H1 (cell line): ENCODE data around the gene PPIF. TPM values are rescaled to one million over a fixed set of nuclear protein-coding genes. Genes with fewer than 3 reads are reported as not detected.

Source experiments
- CTCF ChIA-PET: fragments of 300-600 bp; sonication (Branson Sonifier 250); formaldehyde crosslinking; loops from one replicate; lab custom pipeline; 2021; ENCODE audit not compliant: partially characterized antibody; lab: Charles Lee
- POLR2A ChIA-PET: fragments of 300-600 bp; sonication (Branson Sonifier 250); formaldehyde crosslinking; loops from one replicate; lab custom pipeline; 2021; ENCODE audit warnings: inconsistent platforms; ENCODE audit not compliant: partially characterized antibody; lab: Charles Lee
- DNase-seq, 2 experiments: peaks; one replicate each; pipeline versions ENCODE4 v3.0.0 to v3.0.0-alpha.2; 2010 to 2022; ENCODE audit warnings: low spot score in 2 of 2, low read depth in 1 of 2, mixed read lengths in 1 of 2
- FAIRE-seq: peaks from 2 replicates; lab custom pipeline; 2011; peaks lifted over from hg19 to GRCh38; lab: Jason Lieb, UNC
- H2AFZ ChIP-seq: 2 replicates; pipeline ENCODE4 v1.8.1; 2012; ENCODE audit warnings: low read length, inconsistent platforms
- H2AK5ac ChIP-seq: 2 replicates; pipeline ENCODE4 v1.6.1; 2013; ENCODE audit warnings: low read depth, low read length
- H2BK120ac ChIP-seq: replicated peaks from 2 replicates; pipeline ENCODE3; 2013; ENCODE audit warnings: low read depth, low read length, inconsistent platforms
- H2BK12ac ChIP-seq: 2 replicates; pipeline ENCODE4 v1.6.1; 2013; ENCODE audit warnings: low read depth, low read length
- H2BK15ac ChIP-seq: 2 replicates; pipeline ENCODE4 v1.6.1; 2013; ENCODE audit warnings: low read length
- H2BK20ac ChIP-seq: 2 replicates; pipeline ENCODE4 v1.6.1; 2013; ENCODE audit warnings: low read length
- H2BK5ac ChIP-seq: 2 replicates; pipeline ENCODE4 v1.6.1; 2013; ENCODE audit warnings: low read depth, low read length
- H3K14ac ChIP-seq: 2 replicates; pipeline ENCODE4 v1.6.1; 2013; ENCODE audit warnings: inconsistent platforms; ENCODE audit not compliant: insufficient read length
- H3K18ac ChIP-seq: 2 replicates; pipeline ENCODE4 v1.6.1; 2013; ENCODE audit warnings: low read length; ENCODE audit errors: extremely low read depth
- H3K23ac ChIP-seq: 2 replicates; pipeline ENCODE4 v1.6.1; 2013; ENCODE audit warnings: inconsistent platforms; ENCODE audit not compliant: insufficient read length
- H3K23me2 ChIP-seq: 2 replicates; pipeline ENCODE4 v1.6.1; 2013; ENCODE audit warnings: low read depth, low read length
- H3K27ac ChIP-seq: 2 replicates; pipeline ENCODE4 v1.6.1; 2011; ENCODE audit warnings: low read depth, low read length, inconsistent platforms
- H3K27me3 ChIP-seq, 4 experiments: replicated peaks in 1 of 4; 1 replicate in 1 of 4; 2 replicates in 3 of 4; pipeline versions ENCODE4 v1.6.1 to v1.8.1; 2011 to 2013; ENCODE audit warnings: low read length in 3 of 4, mild to moderate bottlenecking in 3 of 4, inconsistent platforms in 2 of 4, mixed read lengths in 2 of 4, moderate library complexity in 1 of 4; ENCODE audit not compliant: control insufficient read depth in 3 of 4, insufficient read depth in 3 of 4; ENCODE audit errors: extremely low read depth in 1 of 4
- H3K36me3 ChIP-seq, 4 experiments: 2 replicates each; pipeline versions ENCODE4 v1.6.1 to v1.8.1; 2011 to 2013; ENCODE audit warnings: mild to moderate bottlenecking in 4 of 4, low read length in 3 of 4, moderate library complexity in 2 of 4, control low read depth in 1 of 4, inconsistent platforms in 1 of 4; ENCODE audit not compliant: insufficient read depth in 4 of 4, control insufficient read depth in 2 of 4
- H3K4ac ChIP-seq: replicated peaks from 2 replicates; pipeline ENCODE3; 2013; ENCODE audit warnings: low read length, low read depth, mixed read lengths, inconsistent platforms; ENCODE audit not compliant: insufficient read length
- H3K4me1 ChIP-seq, 4 experiments: replicated peaks in 1 of 4; 1 replicate in 1 of 4; 2 replicates in 3 of 4; pipeline versions ENCODE4 v1.6.1 to v1.8.1; 2011 to 2013; ENCODE audit warnings: low read length in 3 of 4, inconsistent platforms in 2 of 4, mixed read lengths in 1 of 4; ENCODE audit not compliant: insufficient read depth in 4 of 4, control insufficient read depth in 3 of 4
- H3K4me2 ChIP-seq, 2 experiments: 2 replicates each; pipeline versions ENCODE4 v1.6.1 to v1.8.1; 2011 to 2013; ENCODE audit warnings: low read depth in 2 of 2, low read length in 2 of 2, control low read depth in 1 of 2, inconsistent platforms in 1 of 2, mild to moderate bottlenecking in 1 of 2; ENCODE audit not compliant: insufficient read depth in 1 of 2
- H3K4me3 ChIP-seq, 4 experiments: fragments of 200-600, 300-600 bp in 1 of 4; sonication (generic), shearing (Covaris generic), sonication (Bioruptor Twin) in 1 of 4; 2 replicates each; pipeline versions ENCODE4 v1.5.1 to v1.8.1; 2011 to 2016; ENCODE audit warnings: low read length in 4 of 4, low read depth in 3 of 4, control low read depth in 2 of 4, inconsistent platforms in 2 of 4, mild to moderate bottlenecking in 2 of 4, mixed read lengths in 1 of 4, moderate library complexity in 1 of 4; ENCODE audit not compliant: insufficient read depth in 2 of 4; ENCODE audit errors: extremely low read depth in 1 of 4
- H3K56ac ChIP-seq: replicated peaks from 2 replicates; pipeline ENCODE3; 2013; ENCODE audit warnings: low read depth, mild to moderate bottlenecking, mixed read lengths, low read length, inconsistent platforms; ENCODE audit not compliant: insufficient read length
- H3K79me1 ChIP-seq: 2 replicates; pipeline ENCODE4 v1.6.1; 2013; ENCODE audit warnings: low read depth, low read length, control low read depth
- H3K79me2 ChIP-seq, 2 experiments: 2 replicates each; pipeline versions ENCODE4 v1.6.1 to v1.8.1; 2012 to 2013; ENCODE audit warnings: low read length in 2 of 2, mild to moderate bottlenecking in 2 of 2, inconsistent platforms in 1 of 2; ENCODE audit not compliant: insufficient read depth in 2 of 2, control insufficient read depth in 1 of 2
- H3K9ac ChIP-seq, 4 experiments: replicated peaks in 1 of 4; 1 replicate in 1 of 4; 2 replicates in 3 of 4; pipeline versions ENCODE4 v1.6.1 to v1.8.1; 2011 to 2013; ENCODE audit warnings: low read depth in 3 of 4, low read length in 3 of 4, control low read depth in 2 of 4, mild to moderate bottlenecking in 2 of 4, moderate library complexity in 2 of 4, inconsistent platforms in 1 of 4; ENCODE audit errors: extremely low read depth in 1 of 4
- H3K9me3 ChIP-seq, 2 experiments: 2 replicates each; pipeline versions ENCODE4 v1.6.1 to v1.8.1; 2012 to 2013; ENCODE audit warnings: mild to moderate bottlenecking in 2 of 2, moderate library complexity in 2 of 2, control low read depth in 1 of 2, inconsistent platforms in 1 of 2, low read depth in 1 of 2, low read length in 1 of 2, mixed read lengths in 1 of 2; ENCODE audit not compliant: insufficient read depth in 2 of 2
- H4K20me1 ChIP-seq, 2 experiments: replicated peaks in 1 of 2; 2 replicates each; pipeline versions ENCODE3 to v1.8.1; 2011 to 2013; ENCODE audit warnings: inconsistent platforms in 2 of 2, low read length in 2 of 2, mild to moderate bottlenecking in 1 of 2; ENCODE audit not compliant: insufficient read depth in 2 of 2, control insufficient read depth in 1 of 2
- H4K5ac ChIP-seq: 2 replicates; pipeline ENCODE4 v1.6.1; 2013; ENCODE audit warnings: low read length, low read depth, mixed read lengths, inconsistent platforms; ENCODE audit not compliant: insufficient read length
- H4K8ac ChIP-seq: 2 replicates; pipeline ENCODE4 v1.8.0; 2013; ENCODE audit warnings: mild to moderate bottlenecking, moderate library complexity, low read length, inconsistent platforms; ENCODE audit not compliant: insufficient read depth; ENCODE audit errors: extremely low read depth
- H4K91ac ChIP-seq: replicated peaks from 2 replicates; pipeline ENCODE3; 2013; ENCODE audit warnings: low read length, mixed read lengths, inconsistent platforms; ENCODE audit not compliant: insufficient read length
- ASH2L ChIP-seq: fragments of 200-600, 300-600 bp; sonication (generic); IDR thresholded peaks from one replicate; pipeline ENCODE4 v1.7.1; 2017; ENCODE audit warnings: low read length
- BACH1 ChIP-seq: IDR thresholded peaks from 2 replicates; pipeline ENCODE4 v1.6.1; 2012; ENCODE audit warnings: low read length, improper control_type of control experiment
- CBX5 ChIP-seq: fragments of 300-800, 300-1000 bp; sonication (generic); IDR thresholded peaks from 2 replicates; pipeline ENCODE4 v1.7.1; 2016; ENCODE audit warnings: antibody characterized with exemption, low read length, low read depth
- EGR1 ChIP-seq: IDR thresholded peaks from 2 replicates; pipeline ENCODE4 v1.6.1; 2011; ENCODE audit warnings: low read depth, low read length, borderline replicate concordance
- EZH2 ChIP-seq: fragments of 200-600 bp; sonication (generic); IDR thresholded peaks from 2 replicates; pipeline ENCODE4 v1.7.1; 2012; ENCODE audit warnings: low read depth, mild to moderate bottlenecking, moderate library complexity, low read length, inconsistent platforms; ENCODE audit not compliant: severe bottlenecking
- FOSL1 ChIP-seq: IDR thresholded peaks from 2 replicates; pipeline ENCODE4 v1.6.1; 2011; ENCODE audit warnings: mild to moderate bottlenecking, low read depth, low read length, moderate library complexity; ENCODE audit not compliant: insufficient read depth
- GTF2F1 ChIP-seq: IDR thresholded peaks from 2 replicates; pipeline ENCODE4 v1.6.1; 2012; ENCODE audit warnings: low read depth, low read length, improper control_type of control experiment, borderline replicate concordance
- NANOG ChIP-seq: IDR thresholded peaks from 2 replicates; pipeline ENCODE4 v1.6.1; 2011; ENCODE audit warnings: low read length, low read depth, mild to moderate bottlenecking, inconsistent platforms; ENCODE audit not compliant: insufficient read depth, poor library complexity, severe bottlenecking
- POLR2AphosphoS5 ChIP-seq: IDR thresholded peaks from 2 replicates; pipeline ENCODE4 v1.6.1; 2011; ENCODE audit warnings: low read depth, low read length
- RBBP5 ChIP-seq: IDR thresholded peaks from 2 replicates; pipeline ENCODE4 v1.7.1; 2012; ENCODE audit warnings: low read depth, mild to moderate bottlenecking, inconsistent platforms, low read length, moderate library complexity, borderline replicate concordance
- RNF2 ChIP-seq: fragments of 200-900, 300-1000 bp; sonication (generic); IDR thresholded peaks from 2 replicates; pipeline ENCODE4 v1.7.1; 2016; ENCODE audit warnings: borderline replicate concordance, low read depth, mild to moderate bottlenecking, antibody characterized with exemption, low read length; ENCODE audit not compliant: poor library complexity, severe bottlenecking; ENCODE audit errors: missing control alignments
- TCF12 ChIP-seq: IDR thresholded peaks from 2 replicates; pipeline ENCODE4 v1.6.1; 2011; ENCODE audit warnings: low read depth, mild to moderate bottlenecking, low read length
- YY1 ChIP-seq: IDR thresholded peaks from 2 replicates; pipeline ENCODE4 v1.6.1; 2011; ENCODE audit warnings: low read depth, mild to moderate bottlenecking, low read length
- WGBS, 2 experiments: shearing (Covaris generic) in 1 of 2; methylation state at CpG; one replicate each; pipeline versions ENCODE4 v1.1.6 to v1.1.7; 2013 to 2015; ENCODE audit warnings: low lambda C conversion rate in 2 of 2, mixed read lengths in 2 of 2, inconsistent platforms in 1 of 2, low coverage in 1 of 2, missing lambda C conversion rate in 1 of 2; ENCODE audit not compliant: insufficient replicate concordance in 2 of 2, insufficient coverage in 1 of 2, insufficient read length in 1 of 2; ENCODE audit errors: extremely low coverage in 1 of 2, missing lambda C conversion rate in 1 of 2; 5-methylcytosine and 5-hydroxymethylcytosine counted together
- polyA plus RNA-seq, 7 experiments: library from polyadenylated mRNA; depleted of rRNA in 3 of 7; stranded (reverse) in 5 of 7; unstranded in 2 of 7; fragments of >200 nt in 5 of 7; fragments of 200-250 nt in 2 of 7; gene quantifications; 1 replicate in 5 of 7; 2 replicates in 1 of 7; 4 replicates in 1 of 7; pipeline versions ENCODE4 v1.2.1 to v1.2.3, GENCODE V29; 2011 to 2013; ENCODE audit warnings: missing spikeins in 2 of 7, mixed read lengths in 2 of 7
- total RNA-seq: library from RNA; stranded (reverse); fragmentation: NEBNext Ultra II Directional; extraction: Animal tissue kit (Norgen Biotek cat#: 25700); gene quantifications from 2 replicates; pipeline ENCODE4 v1.2.1, GENCODE V29; 2021

Gene PPIF
- total and polyA plus RNA-seq, 2 of the 8 experiments (the other 6 are each of a cell fraction or from before 2014, with no cell fraction given) = 70.2 to 77.6 TPM

DNA sequence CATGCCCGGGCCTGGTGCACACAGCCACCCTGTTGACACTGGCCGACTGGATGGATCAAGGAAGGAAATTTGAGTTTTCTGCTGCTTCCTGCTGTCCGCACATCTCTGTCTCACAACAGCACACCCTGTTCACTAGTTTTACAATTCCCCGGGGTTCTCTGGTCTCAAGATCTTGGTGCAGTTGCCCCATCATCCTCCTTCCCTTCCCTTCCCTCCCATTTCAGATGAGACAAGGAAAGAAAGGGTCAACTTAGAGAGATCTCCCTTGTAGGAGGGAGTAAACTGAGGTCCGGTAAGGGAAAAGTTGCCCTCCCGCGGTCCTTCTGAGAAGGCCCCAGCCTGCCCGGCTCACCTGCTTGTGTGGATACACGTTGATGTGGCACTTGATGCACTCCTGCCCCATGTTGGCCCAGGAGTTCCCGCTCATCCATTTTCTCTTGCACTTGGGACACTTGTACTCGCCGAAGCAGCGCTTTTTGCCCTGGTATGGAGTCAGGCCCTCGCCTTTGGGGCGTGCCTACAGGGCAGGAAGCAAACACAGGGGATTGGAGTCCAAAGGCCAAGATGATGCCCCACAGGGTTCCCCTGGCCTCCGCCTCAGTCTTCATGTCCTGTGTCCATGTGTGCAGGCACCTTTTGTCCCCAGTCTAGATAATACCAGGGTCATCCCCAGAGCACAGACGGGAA lies 46.8 kb downstream of the PPIF start:
- no peak overlapping the region for H3K18ac ChIP-seq
- H3K4ac ChIP-seq = no peak overlapping the region
- H3K4me3 ChIP-seq = no peak overlapping the region
- FAIRE-seq = no peak
- no peak overlapping the region for H2AFZ ChIP-seq
- H2AK5ac ChIP-seq = no peak overlapping the region
- H2BK20ac ChIP-seq = no peak overlapping the region
- H3K27ac ChIP-seq = no peak overlapping the region
- no peak overlapping the region for H3K14ac ChIP-seq
- H3K9ac ChIP-seq = no peak overlapping the region
- H2BK12ac ChIP-seq = no peak overlapping the region
- H3K56ac ChIP-seq = no peak overlapping the region
- ChIA-PET POLR2A (interaction anchor here (1.5 kb wide), 1 partner anchor 10 kb away, joined by 3 read pairs; no protein-coding TSS in a partner anchor), CTCF (interaction anchor here (0.9 to 12.0 kb wide), 6 partner anchors 10 to 94 kb away, joined by 3 to 100 read pairs (median 5); no protein-coding TSS in a partner anchor)
- H3K79me2 ChIP-seq = no peaks in the 10 kb centered on the region
- H4K20me1 ChIP-seq = no peaks in the 10 kb centered on the region
- WGBS, 2 experiments = 87% methylated on average over 17 of the region's 17 CpGs; no CpG with 5 or more reads in 1 of the 2 experiments
- no peak overlapping the region for H2BK120ac ChIP-seq
- H3K27me3 ChIP-seq = no peaks in the 10 kb centered on the region; a peak in 1 of 7 replicates
- no peak overlapping the region for H4K5ac ChIP-seq
- no peak overlapping the region for H2BK15ac ChIP-seq
- H3K4me2 ChIP-seq = no peak overlapping the region
- DNase-seq = no peak
- H2BK5ac ChIP-seq = no peak overlapping the region
- no peak overlapping the region for H3K23ac ChIP-seq
- no peaks in the 10 kb centered on the region for H3K36me3 ChIP-seq
- H3K23me2 ChIP-seq = no peaks in the 10 kb centered on the region; the same call in 1 of the 2 replicates
- H4K8ac ChIP-seq = no peak overlapping the region
- no peak overlapping the region for H4K91ac ChIP-seq
- H3K9me3 ChIP-seq = no peaks in the 10 kb centered on the region
- peaks cover 0 to 3% (median 2%) of the 10 kb centered on the region in 4 experiments; a peak in 4 of 7 replicates for H3K4me1 ChIP-seq
- H3K79me1 ChIP-seq = no peaks in the 10 kb centered on the region
- TF ChIP-seq CBX5 (no peak), RBBP5 (no peak), EGR1 (no peak), NANOG (no peak), RNF2 (no peak), TCF12 (no peak), FOSL1 (no peak), GTF2F1 (no peak), POLR2AphosphoS5 (no peak), EZH2 (no peak), ASH2L (no peak), BACH1 (no peak), YY1 (no peak)
